ENCODE measurements around the gene GRXCR1.

GRXCR1 gene

DNA sequence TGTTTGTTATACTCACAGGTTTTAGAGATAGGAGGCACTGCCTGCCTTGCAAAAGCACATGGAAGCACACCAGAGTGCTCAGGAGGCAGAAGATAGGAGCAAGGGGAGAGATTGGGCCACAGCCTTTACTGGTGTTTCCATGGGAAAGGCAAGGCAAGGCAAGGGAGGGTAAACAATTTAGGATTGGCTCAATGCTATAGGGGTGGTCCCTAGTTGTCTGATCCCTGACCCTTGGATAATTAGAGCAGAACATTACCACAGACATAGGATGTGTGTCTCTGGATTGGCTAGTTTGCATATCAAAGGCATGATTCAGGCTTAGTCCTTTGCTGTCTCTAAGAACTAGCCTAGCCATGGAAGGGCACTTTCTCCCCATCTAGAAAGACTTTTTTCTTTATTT lies 36.1 kb downstream of the GRXCR1 start:
- no peak for DNase-seq

DNA sequence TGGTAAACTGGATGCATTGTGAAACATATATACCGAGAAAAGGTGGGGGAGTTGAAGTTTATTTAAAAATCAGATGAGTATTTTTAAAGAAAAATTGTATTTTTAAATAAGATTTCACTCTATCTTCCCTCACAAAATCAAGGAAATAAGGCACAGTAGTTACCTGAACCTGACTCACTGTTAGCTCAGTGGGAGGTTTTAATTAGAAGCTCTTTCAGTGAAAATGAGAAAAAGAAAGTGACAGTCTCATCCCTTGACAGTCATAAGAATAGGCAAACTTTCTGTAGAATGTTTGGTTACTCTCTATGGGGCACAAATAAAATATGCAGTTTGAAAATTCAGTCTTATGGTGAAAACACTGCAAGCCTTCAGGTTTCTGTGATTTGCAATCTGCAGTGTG lies 49.7 kb downstream of the GRXCR1 start:
- no peak for DNase-seq

DNA sequence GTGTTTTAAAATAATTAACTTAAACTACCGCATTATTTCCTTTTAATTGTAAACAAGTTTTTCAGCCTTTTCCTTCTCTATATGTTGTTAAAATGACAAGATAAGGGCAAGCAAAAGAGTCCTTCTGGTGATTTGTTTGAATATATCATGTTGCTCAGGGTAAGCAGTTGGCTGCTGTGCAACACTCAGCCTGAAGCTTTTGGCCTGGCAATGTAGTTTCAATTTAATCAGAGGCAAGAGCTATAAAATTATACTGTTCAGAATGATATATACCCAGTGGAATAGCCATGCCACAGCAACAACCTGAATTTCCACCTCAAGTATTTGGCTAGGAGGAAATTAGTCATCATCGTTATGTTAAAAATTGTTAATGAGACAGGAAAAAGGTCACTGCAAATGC lies 53.4 kb downstream of the GRXCR1 start:
- no peak for DNase-seq

DNA sequence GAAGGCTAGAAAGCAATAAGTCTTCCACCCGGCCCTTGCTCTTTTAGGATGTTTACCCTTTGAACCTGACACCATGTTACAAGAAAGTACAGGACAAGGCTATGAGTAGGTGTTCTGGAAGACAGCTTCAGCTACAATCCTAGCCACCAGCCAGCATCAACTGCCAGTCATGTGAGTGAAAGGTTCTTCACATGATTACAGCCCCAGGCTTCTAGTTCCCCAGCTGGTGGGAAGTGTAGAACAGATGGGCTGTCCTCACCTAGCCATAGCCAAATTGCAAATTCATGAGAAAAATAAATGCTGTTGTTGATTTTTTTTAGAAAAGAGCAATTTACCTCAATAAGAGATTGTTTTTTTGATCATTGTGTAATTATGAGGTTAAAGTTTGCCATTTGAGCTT lies 60.8 kb downstream of the GRXCR1 start:
- no peak for DNase-seq

DNA sequence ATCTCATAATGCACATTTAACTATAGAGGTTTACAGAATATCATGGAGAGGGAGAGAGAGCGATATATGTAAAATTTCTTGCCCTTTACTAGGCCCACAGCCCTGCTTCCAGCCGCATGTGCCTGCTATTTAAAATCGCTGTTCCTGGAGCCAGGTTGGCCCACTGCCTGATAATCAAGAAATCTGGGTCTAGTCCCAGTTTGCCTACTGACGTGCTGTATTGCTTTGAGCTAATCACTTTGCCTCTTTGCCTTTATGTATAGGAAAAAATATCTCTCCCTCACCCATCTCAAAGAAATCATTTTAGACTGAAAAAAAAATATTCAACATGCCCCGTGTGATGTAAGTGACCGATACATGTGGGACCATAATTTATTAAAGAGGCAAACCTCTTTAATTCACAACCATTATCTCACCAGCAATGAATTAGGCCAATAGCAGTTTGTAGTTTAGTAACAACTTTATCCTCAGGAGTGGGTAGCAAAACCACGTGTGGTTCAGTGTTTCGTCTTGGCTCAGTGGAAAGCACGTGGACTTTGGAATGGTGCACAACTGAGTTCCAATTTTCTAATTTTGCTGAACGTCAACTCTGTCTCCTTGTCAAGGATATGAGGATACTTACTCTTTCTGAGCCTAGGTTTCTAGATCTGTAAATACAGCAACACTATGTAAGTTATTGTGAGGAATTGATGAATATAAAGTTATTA lies 62.6 kb downstream of the GRXCR1 start:
- no peak for DNase-seq

DNA sequence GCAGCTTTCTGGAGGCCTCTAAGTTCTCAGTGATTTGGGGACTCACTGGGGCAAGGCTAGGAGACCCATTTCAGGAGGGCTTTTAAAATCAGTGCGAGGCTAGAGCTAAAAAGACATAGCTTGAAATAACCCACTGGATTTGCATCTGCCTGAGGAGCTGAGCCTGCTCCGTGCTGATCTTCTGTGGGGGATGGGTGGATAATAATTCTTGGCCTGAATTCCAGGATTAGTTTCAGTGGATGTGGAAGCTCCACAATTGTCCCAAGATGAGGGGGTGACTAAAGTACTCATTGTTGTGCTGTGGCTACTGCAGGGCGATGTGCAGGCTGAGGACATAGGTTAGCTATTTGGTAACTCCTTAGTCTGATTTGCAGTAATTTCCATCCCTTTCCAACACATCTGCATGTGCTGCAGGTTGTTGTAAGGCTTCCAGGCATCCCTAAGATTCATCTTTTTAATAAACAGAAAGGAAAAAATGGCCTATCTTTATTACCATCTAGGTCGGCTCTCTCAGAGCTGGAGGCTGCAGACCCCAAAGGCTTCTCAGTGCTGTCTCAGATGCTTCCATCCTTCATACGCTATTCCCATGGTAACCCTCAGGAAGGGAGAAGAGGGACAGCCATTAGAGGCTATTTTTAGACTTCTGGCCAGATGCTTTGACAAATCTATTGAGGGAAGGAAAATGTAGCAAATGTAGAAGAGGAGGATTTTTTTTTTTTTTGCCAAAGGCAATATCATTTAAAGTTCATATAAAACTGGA lies 63.4 kb downstream of the GRXCR1 start:
- DNase-seq: no peak

DNA sequence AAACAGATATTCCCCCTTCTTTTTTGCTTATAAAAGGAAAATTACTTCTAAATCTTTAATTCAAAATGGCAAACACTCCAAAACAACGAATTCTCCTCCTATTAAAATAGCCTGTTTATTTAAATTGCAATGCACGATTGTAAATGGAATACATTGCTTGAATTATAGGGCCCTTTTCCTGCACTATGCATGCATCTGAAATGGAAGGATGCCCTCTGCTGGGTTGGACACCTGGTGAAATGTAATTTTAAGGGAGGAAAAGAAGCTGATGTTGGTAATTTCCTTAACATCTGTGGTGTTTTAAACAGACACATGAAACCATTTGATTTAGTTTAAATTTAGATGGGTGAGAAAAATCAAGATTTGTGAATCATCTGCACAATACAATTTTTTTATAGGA lies 72.8 kb downstream of the GRXCR1 start:
- DNase-seq: no peak

DNA sequence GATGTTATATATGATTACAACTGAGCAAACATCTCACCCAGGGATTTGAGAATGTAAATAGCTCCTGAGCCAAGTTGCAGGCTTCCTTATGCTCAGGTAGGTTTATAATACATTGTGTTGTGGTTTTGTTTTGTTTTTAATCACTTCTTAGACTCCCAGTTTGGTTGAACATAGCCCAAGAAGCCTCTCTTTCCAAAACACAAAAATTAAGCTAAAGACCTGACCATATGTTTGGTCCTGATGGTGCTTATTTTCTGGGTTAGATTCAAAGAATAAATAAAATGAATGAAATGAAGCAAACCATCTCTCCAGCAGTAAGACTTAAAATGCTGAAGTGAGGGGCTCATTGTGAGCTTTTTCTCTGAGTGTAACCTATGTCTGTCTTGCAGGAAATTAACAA lies 93.5 kb downstream of the GRXCR1 start:
- DNase-seq: no peak

DNA sequence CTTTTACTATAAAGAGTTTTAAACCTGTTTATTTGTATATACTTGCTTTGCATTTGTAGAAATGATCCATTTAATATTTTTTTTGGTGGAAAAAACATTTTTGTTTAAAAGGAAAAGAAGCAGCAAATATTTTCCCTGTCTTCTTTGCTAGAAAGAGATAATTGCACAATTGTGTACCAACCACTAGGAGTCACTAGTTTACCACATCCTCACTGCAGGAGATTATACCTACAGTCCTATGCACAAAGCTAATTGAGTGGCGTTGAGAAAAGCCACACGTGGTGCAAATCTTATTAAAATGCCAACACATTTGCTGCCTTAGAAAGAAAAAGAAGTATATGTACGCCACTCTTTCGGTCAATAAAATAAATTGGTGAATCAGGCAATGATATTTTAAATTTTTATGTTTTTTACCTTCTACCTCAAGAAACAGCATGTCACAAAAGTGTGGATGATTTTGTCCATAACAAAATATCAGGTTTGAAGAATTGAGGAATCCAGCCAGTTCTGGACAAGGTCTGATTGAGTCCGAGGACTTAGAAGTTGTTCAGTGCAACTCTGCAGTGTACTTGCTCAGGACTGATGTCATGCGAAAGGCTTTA lies 102.9 kb downstream of the GRXCR1 start:
- no peak for DNase-seq

DNA sequence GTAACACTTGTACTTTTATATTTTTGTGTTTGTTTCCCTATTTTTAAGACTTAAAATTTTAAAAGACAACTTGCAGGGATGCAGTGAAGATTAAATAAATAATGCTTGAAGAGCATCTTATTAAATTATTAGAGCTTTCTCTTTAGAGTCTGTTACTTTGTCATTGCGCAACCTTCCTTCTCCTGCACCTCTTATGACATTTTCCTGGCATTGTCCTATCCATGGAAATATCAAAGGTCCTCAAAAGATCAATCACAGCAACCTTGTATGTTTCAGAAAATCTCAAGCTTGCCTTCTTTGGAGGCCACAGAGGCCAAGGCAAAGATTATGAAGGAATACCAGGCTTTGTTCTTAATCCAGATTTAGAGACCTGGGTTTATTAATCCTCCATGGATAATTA lies 116.3 kb downstream of the GRXCR1 start:
- DNase-seq: no peak

DNA sequence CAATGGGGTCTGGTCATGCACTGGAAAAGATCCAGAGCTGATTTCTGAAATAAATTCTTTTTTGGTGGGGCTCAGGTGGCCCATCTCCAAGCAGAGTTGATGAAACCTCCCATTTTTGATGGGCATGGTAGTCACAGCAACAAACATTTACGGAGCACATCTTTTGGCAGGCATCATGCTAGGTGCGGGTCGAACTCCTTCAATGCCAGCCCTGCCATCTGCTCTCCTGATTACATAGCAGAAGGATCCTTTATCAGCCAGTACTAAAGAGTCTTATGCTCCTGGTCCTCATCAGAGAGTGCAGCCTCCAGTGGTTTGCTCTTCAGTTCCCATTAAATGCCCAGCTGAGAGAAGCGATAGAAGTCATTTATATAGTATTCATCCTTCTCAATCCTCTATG lies 121.7 kb downstream of the GRXCR1 start:
- no peak for DNase-seq

DNA sequence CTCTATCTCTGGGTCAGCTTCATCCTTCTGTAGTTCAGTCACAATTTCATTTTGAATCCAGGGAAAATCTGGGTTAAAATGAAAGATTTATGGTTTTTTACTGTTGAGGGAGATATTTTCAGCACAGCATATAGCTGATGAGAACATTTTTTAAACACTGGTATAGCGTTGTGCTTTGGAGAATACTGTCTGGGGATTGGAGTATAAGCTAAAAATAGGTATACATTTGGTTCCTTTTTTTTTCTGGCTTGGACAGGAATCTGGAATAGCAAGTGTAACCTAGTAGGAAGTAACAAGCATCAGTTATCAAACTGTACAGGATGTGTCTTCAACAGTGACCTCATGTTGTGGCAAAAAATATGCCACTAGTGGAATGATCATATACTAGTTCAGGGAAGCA lies 149.1 kb downstream of the GRXCR1 start:
- DNase-seq: no peak

DNA sequence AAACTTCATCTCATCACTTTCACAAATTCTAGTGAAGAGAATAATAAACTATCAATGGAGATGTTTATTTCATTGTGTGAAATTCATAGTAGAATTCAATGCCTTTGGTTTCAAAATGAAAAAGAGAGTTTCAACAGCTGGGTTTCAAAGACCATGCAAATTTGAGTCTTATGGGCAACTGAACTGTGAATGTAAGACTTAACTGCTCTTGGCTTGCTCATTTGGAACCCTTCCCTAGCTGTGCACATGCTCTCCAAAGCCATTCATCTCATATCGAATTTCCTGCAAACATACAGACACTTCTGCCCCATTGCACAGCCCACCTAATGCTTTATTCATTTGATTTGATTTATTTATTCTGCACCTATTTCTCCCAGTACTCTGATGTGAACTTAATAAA lies 154.5 kb downstream of the GRXCR1 start:
- no peak for DNase-seq

DNA sequence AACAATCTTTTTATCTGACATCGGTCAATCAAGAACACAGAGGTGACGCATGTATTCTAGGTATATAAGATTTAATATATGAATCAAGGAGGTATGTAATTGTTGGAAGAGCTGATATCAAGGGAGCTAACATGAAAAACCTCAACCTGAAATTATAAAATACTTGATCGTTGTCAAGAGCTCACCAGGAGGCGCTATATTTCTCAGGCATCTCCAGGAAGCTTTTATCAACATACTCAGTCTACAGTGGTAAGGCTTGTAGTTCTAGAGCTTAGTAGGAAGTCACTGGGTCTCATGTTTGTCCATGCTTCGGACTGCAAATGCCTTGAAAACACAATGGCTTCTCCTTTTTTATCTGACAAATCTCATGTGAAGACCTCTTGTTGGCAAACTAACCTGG lies 156.1 kb downstream of the GRXCR1 start:
- no peak for DNase-seq

DNA sequence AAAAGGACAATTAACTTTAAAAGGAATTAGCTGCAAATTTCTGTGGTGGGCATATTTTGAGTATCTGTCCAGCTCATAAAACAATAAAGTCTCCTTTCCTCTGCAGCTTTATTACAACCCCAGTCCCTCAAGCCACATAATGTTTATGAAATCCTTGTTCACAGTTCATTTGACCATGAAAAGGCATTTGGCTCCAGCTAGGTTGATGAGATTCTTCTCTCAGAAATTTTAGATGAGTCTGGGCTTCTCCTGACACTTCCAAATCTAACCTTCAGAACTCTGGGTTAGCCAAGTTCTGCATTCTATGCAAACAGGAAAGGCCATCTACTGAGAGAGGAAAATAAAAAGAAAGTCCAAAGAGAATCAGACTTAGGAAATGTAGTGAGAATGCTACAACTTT lies 156.8 kb downstream of the GRXCR1 start:
- no peak for DNase-seq

DNA sequence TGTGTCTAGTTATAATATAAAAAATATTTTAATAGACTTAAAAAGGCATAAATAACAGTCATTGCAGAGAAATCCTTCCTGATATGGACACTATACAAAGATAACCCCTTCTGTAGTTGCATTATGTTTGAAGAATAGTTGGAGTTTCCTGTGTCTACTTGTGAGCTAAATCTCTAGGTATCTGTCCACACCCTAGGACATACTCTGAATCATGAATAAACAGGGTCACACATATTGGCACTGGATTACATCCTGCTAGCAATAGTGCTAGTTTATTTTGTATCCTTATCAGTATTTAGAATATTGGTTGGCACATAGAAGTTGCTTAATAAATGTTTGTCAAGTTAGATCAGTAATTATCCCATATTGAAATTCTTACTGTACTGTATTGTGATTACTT lies 173.9 kb downstream of the GRXCR1 start:
- no peak for DNase-seq

DNA sequence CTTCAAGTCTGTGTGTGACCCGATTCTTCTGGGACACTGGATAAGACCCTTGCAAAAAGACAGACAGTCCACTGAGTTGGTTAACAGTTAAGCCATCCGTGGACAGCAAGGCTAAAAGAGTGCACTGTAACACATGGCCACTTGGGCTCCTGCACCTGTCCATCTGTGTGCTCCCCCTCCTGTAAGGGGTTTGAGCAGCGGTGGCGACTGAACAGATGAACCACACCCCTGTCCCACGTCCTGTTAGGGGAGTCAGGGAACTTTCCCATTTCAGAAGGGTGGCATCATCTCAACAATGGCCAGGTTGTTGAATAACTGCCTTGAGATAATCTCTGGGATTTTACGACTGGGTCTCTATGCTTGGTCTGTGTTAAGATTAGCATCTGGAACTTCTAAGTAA lies 178.6 kb downstream of the GRXCR1 start:
- DNase-seq: no peak

Data from activated gamma-delta T cell treated with Interleukin-2 at 50 U/mL for 16 hours (primary cell).